Neural cell (in vitro differentiated cells): ENCODE measurements around the gene AP2B1. TPM values are rescaled to one million over a fixed set of nuclear protein-coding genes. Genes with fewer than 3 reads are reported as not detected.

Experiments used
- H2AFZ ChIP-seq: fragments of 200-600, 300-800 bp; sonication (generic), shearing (Covaris generic); 2 replicates; pipeline ENCODE4 v1.6.0; 2014; ENCODE audit warnings: low read depth, mild to moderate bottlenecking, antibody characterized with exemption, low read length, moderate library complexity
- H3F3A ChIP-seq: fragments of 200-600 bp; shearing (Covaris generic); 2 replicates; pipeline ENCODE4 v1.6.1; 2016; ENCODE audit warnings: mild to moderate bottlenecking, moderate library complexity, mixed read lengths, antibody characterized with exemption, low read length; ENCODE audit not compliant: insufficient read depth, poor library complexity, severe bottlenecking
- H3K27ac ChIP-seq: fragments of 200-600, 300-800 bp; sonication (generic), shearing (Covaris generic); 2 replicates; pipeline ENCODE4 v1.5.1; 2014; ENCODE audit warnings: mild to moderate bottlenecking, low read length, moderate library complexity
- H3K27me3 ChIP-seq: fragments of 300-800, 200-600 bp; sonication (generic), shearing (Covaris generic); 2 replicates; pipeline ENCODE4 v1.6.0; 2014; ENCODE audit warnings: mild to moderate bottlenecking, low read depth, low read length, moderate library complexity; ENCODE audit not compliant: insufficient read depth
- H3K36me3 ChIP-seq: fragments of 300-800, 200-600 bp; sonication (generic), shearing (Covaris generic); 2 replicates; pipeline ENCODE4 v1.5.1; 2014; ENCODE audit warnings: mild to moderate bottlenecking, antibody characterized with exemption, low read length, moderate library complexity; ENCODE audit not compliant: insufficient read depth
- H3K4me2 ChIP-seq: fragments of 300-800, 200-600 bp; sonication (generic), shearing (Covaris generic); 2 replicates; pipeline ENCODE4 v1.6.0; 2014; ENCODE audit warnings: mild to moderate bottlenecking, low read length
- H3K4me3 ChIP-seq: fragments of 300-800, 200-600 bp; sonication (generic), shearing (Covaris generic); 2 replicates; pipeline ENCODE4 v1.5.1; 2014; ENCODE audit warnings: mild to moderate bottlenecking, low read length, moderate library complexity
- H3K79me2 ChIP-seq: fragments of 200-600 bp; shearing (Covaris generic); replicated peaks from 2 replicates; pipeline ENCODE4 v1.6.0; 2014; ENCODE audit warnings: mild to moderate bottlenecking, low read length, moderate library complexity; ENCODE audit not compliant: insufficient read depth
- H3K9ac ChIP-seq: fragments of 300-800, 200-600 bp; sonication (generic), shearing (Covaris generic); 2 replicates; pipeline ENCODE4 v1.6.1; 2016; ENCODE audit warnings: mild to moderate bottlenecking, low read length, mixed read lengths
- H3K9me2 ChIP-seq: fragments of 200-600 bp; shearing (Covaris generic); 2 replicates; pipeline ENCODE4 v1.6.1; 2016; ENCODE audit warnings: mild to moderate bottlenecking, low read length, mixed read lengths; ENCODE audit not compliant: insufficient read depth
- H3K9me3 ChIP-seq: fragments of 200-600, 300-800 bp; sonication (generic), shearing (Covaris generic); 2 replicates; pipeline ENCODE4 v1.6.1; 2016; ENCODE audit warnings: mild to moderate bottlenecking, mixed run types, low read length, moderate library complexity, mixed read lengths
- H4K20me1 ChIP-seq: fragments of 200-600 bp; shearing (Covaris generic); 2 replicates; pipeline ENCODE4 v1.6.1; 2016; ENCODE audit warnings: mild to moderate bottlenecking, mixed run types; ENCODE audit not compliant: insufficient read depth
- EP300 ChIP-seq: fragments of 450-650 bp; conservative IDR thresholded peaks from 2 replicates; pipeline ENCODE4 v1.6.1; 2014; ENCODE audit warnings: antibody characterized with exemption, mild to moderate bottlenecking, moderate library complexity; ENCODE audit not compliant: poor library complexity, severe bottlenecking
- EZH2 ChIP-seq: fragments of 200-600, 300-800 bp; shearing (Covaris generic), sonication (generic); IDR thresholded peaks from 2 replicates; pipeline ENCODE4 v1.6.1; 2014; ENCODE audit warnings: antibody characterized with exemption, low read length, borderline replicate concordance, mild to moderate bottlenecking; ENCODE audit not compliant: insufficient read depth, poor library complexity, severe bottlenecking
- MXI1 ChIP-seq: fragments of 450-650 bp; conservative IDR thresholded peaks from 2 replicates; pipeline ENCODE4 v1.6.1; 2014; ENCODE audit warnings: antibody characterized with exemption, mild to moderate bottlenecking; ENCODE audit not compliant: poor library complexity, severe bottlenecking
- POLR2AphosphoS5 ChIP-seq: IDR thresholded peaks from 2 replicates; pipeline ENCODE4 v1.6.1; 2012
- RAD21 ChIP-seq: fragments of 450-650 bp; conservative IDR thresholded peaks from 2 replicates; pipeline ENCODE4 v1.6.1; 2014; ENCODE audit warnings: antibody characterized with exemption, mild to moderate bottlenecking, moderate library complexity
- REST ChIP-seq: IDR thresholded peaks from 2 replicates; pipeline ENCODE4 v1.6.1; 2012; ENCODE audit warnings: borderline replicate concordance
- SMC3 ChIP-seq: fragments of 450-650 bp; conservative IDR thresholded peaks from 2 replicates; pipeline ENCODE4 v1.6.1; 2014; ENCODE audit warnings: antibody characterized with exemption, mild to moderate bottlenecking, moderate library complexity; ENCODE audit not compliant: poor library complexity
- TAF1 ChIP-seq: IDR thresholded peaks from 2 replicates; pipeline ENCODE4 v1.6.1; 2012; ENCODE audit warnings: low read depth
- polyA plus RNA-seq: library from polyadenylated mRNA; depleted of rRNA; stranded (reverse); fragments of >200 nt; gene quantifications from 2 replicates; pipeline ENCODE4 v1.2.3, GENCODE V29; 2014
- TF ChIP-seq, protein P1 (sequence below): fragments of 450-650 bp; IDR thresholded peaks from 2 replicates; pipeline ENCODE4 v1.5.1; 2014; ENCODE audit warnings: antibody characterized with exemption, mild to moderate bottlenecking, moderate library complexity; ENCODE audit not compliant: poor library complexity, severe bottlenecking

AP2B1 gene
- polyA plus RNA-seq, 1 donor from 2014 or later, result 59.5 TPM

- Histone ChIP-seq H3K27ac (no peak overlapping the region), H3K9ac (no peak overlapping the region), H4K20me1 (no peaks in the 10 kb centered on the region), H3K9me2 (no peaks in the 10 kb centered on the region), H2AFZ (no peak overlapping the region), H3K4me3 (no peak overlapping the region), H3F3A (no peaks in the 10 kb centered on the region), H3K36me3 (peaks cover 19% of the 10 kb centered on the region), H3K27me3 (no peaks in the 10 kb centered on the region), H3K4me2 (no peak overlapping the region), H3K79me2 (no peaks in the 10 kb centered on the region), H3K9me3 (no peaks in the 10 kb centered on the region)
- TF ChIP-seq POLR2AphosphoS5 (no peak), SMC3 (no peak), EP300 (no peak), RAD21 (no peak), EZH2 (no peak), TAF1 (no peak), MXI1 (no peak), REST (no peak)
- TF ChIP-seq, protein P1, sequence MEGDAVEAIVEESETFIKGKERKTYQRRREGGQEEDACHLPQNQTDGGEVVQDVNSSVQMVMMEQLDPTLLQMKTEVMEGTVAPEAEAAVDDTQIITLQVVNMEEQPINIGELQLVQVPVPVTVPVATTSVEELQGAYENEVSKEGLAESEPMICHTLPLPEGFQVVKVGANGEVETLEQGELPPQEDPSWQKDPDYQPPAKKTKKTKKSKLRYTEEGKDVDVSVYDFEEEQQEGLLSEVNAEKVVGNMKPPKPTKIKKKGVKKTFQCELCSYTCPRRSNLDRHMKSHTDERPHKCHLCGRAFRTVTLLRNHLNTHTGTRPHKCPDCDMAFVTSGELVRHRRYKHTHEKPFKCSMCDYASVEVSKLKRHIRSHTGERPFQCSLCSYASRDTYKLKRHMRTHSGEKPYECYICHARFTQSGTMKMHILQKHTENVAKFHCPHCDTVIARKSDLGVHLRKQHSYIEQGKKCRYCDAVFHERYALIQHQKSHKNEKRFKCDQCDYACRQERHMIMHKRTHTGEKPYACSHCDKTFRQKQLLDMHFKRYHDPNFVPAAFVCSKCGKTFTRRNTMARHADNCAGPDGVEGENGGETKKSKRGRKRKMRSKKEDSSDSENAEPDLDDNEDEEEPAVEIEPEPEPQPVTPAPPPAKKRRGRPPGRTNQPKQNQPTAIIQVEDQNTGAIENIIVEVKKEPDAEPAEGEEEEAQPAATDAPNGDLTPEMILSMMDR, result no peak
Observed at GRCh38 chr17:35668802-35669201, 81.7 kb downstream of the AP2B1 start.

DNA sequence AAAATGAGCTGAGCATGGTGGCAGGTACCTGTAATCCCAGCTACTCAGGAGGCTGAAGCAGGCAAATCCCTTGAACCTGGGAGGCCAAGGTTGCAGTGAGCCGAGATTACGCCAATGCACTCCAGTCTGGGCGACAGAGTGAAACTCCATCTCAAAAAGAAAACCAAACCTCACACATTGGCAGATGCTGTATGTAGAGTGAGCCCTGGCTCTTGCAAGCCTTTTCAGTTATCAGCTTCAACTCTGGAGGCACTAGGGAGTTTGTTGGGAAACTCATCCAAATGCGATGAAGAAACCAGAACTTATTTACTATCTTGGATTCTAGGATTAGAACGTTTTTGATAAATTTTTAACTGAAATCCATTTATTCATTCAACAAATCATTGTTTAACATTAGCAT, 87.4 kb downstream of the AP2B1 start:
- Histone ChIP-seq H3K27me3 (no peaks in the 10 kb centered on the region), H3K79me2 (no peaks in the 10 kb centered on the region), H3F3A (no peaks in the 10 kb centered on the region), H3K4me3 (no peak overlapping the region), H3K9ac (no peak overlapping the region), H3K9me3 (no peaks in the 10 kb centered on the region), H3K9me2 (no peaks in the 10 kb centered on the region), H4K20me1 (no peaks in the 10 kb centered on the region), H3K4me2 (no peak overlapping the region), H2AFZ (no peak overlapping the region), H3K27ac (no peak overlapping the region), H3K36me3 (peaks cover 30% of the 10 kb centered on the region)
- TF ChIP-seq EP300 (no peak), EZH2 (no peak), RAD21 (no peak), SMC3 (no peak), MXI1 (no peak), TAF1 (no peak), REST (no peak), POLR2AphosphoS5 (no peak)
- TF ChIP-seq, protein P1, result no peak
